Natural killer cell (primary cell): ENCODE data around the gene NCS1. TPM values are rescaled to one million over a fixed set of nuclear protein-coding genes. Genes with fewer than 3 reads are reported as not detected.

Source experiments
- ATAC-seq, 3 donors: fragments of 150-1000 bp in 2 of 3; fragments of 200-7000 bp in 1 of 3; cut with Tn5 transposase; 1 replicate in 1 of 3; 2 replicates in 2 of 3; pipeline ENCODE4 v1.10.0; 2021; ENCODE audit warnings: mild to moderate bottlenecking in 2 of 3, moderate library complexity in 2 of 3
- DNase-seq, 2 donors: peaks; one replicate each; pipeline versions ENCODE4 v3.0.0 to v3.0.0-alpha.2; 2013 to 2021; ENCODE audit warnings: mixed read lengths in 1 of 2
- H3K27ac ChIP-seq: one replicate; pipeline ENCODE4 v1.5.1; 2013; ENCODE audit warnings: mild to moderate bottlenecking, low read length
- H3K27me3 ChIP-seq: one replicate; pipeline ENCODE4 v1.6.1; 2013; ENCODE audit warnings: low read length; ENCODE audit not compliant: control insufficient read depth, insufficient read depth
- H3K36me3 ChIP-seq: one replicate; pipeline ENCODE4 v1.6.1; 2013; ENCODE audit warnings: low read length; ENCODE audit not compliant: control insufficient read depth, insufficient read depth
- H3K4me1 ChIP-seq: one replicate; pipeline ENCODE4 v1.6.1; 2013; ENCODE audit warnings: low read length; ENCODE audit not compliant: control insufficient read depth, insufficient read depth
- H3K4me3 ChIP-seq: one replicate; pipeline ENCODE4 v1.5.1; 2013; ENCODE audit warnings: low read length
- H3K9me3 ChIP-seq: one replicate; pipeline ENCODE4 v1.6.1; 2013; ENCODE audit warnings: low read length; ENCODE audit not compliant: control insufficient read depth, insufficient read depth
- H3K27ac Mint-ChIP-seq, 2 donors: one replicate each; pipeline ENCODE4 v1.8.0; 2022; ENCODE audit warnings: mild to moderate bottlenecking in 2 of 2, mixed read lengths in 2 of 2, moderate library complexity in 1 of 2
- H3K27me3 Mint-ChIP-seq, 2 donors: one replicate each; pipeline ENCODE4 v1.8.0; 2022; ENCODE audit warnings: low read depth in 2 of 2, mixed read lengths in 2 of 2
- H3K36me3 Mint-ChIP-seq: one replicate; pipeline ENCODE4 v1.8.0; 2022; ENCODE audit warnings: mixed read lengths
- H3K4me1 Mint-ChIP-seq, 2 donors: one replicate each; pipeline ENCODE4 v1.8.0; 2022; ENCODE audit warnings: mixed read lengths in 2 of 2
- H3K4me3 Mint-ChIP-seq: one replicate; pipeline ENCODE4 v1.8.0; 2022; ENCODE audit warnings: mild to moderate bottlenecking, moderate library complexity, mixed read lengths
- H3K9me3 Mint-ChIP-seq, 2 donors: one replicate each; pipeline ENCODE4 v1.8.0; 2022; ENCODE audit warnings: mixed read lengths in 2 of 2
- WGBS: methylation state at CpG from one replicate; pipeline ENCODE4 v1.1.7; 2013; ENCODE audit warnings: missing lambda C conversion rate; ENCODE audit not compliant: insufficient coverage; 5-methylcytosine and 5-hydroxymethylcytosine counted together
- intact Hi-C: fragments of 100-400 bp; cut with micrococcal nuclease; formaldehyde crosslinking; loops from one replicate; pipeline ENCODE4 v1.14.2; 2022
- total RNA-seq, 4 donors: library from RNA; stranded (reverse); fragments of 120-200 nt in 1 of 4; gene quantifications; one replicate each; pipeline versions ENCODE4 v1.2.3 to v1.2.4, GENCODE V29; 2013 to 2022
- TF ChIP-seq, protein P1 (sequence below): fragments of 200-600 bp; IDR thresholded peaks from one replicate; pipeline ENCODE4 v1.8.0; 2022; ENCODE audit warnings: antibody characterized with exemption

Gene NCS1
- total RNA-seq, 3 donors from 2014 or later (not counting 1 experiment from before 2014, with no cell fraction given): 1.4 to 2.4 (median 1.5) TPM

DNA sequence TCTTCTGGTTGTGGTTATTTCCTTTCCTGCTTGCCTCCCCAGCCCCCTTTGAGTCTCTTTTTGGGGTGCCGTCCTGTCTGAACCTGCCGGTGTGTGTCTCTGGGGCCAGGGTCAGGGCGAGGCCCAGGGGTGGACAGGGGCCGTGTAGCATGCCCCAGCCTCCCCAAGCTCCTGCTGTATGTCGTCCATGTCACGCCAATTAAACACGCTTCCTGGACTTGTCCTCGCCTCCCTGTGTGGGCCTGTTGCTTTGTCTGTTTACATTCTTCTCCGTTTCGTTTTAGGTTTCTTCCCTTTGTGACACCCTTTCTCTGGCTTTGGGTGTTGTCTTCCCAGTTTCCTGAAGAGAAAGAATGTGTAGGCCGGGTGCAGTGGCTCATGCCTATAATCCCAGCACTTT, 64.9 kb downstream of the NCS1 start:
- Mint-ChIP-seq H3K36me3 (no peaks in the 10 kb centered on the region), H3K4me3 (no peak overlapping the region), H3K27ac (no peak overlapping the region), H3K9me3 (no peaks in the 10 kb centered on the region), H3K27me3 (no peaks in the 10 kb centered on the region), H3K4me1 (peaks cover 11 to 15% of the 10 kb centered on the region in 2 donors)
- DNase-seq (no peak), ATAC-seq (no peak)
- Histone ChIP-seq H3K4me3 (no peak overlapping the region), H3K27ac (no peak overlapping the region), H3K36me3 (no peaks in the 10 kb centered on the region), H3K27me3 (no peaks in the 10 kb centered on the region), H3K4me1 (peaks cover 18% of the 10 kb centered on the region), H3K9me3 (no peaks in the 10 kb centered on the region)
- intact Hi-C loops: loop anchor here (10.0 kb wide), 1 partner anchor 62 kb away; the partner anchor contains the start of gene NCS1
- WGBS: 91% methylated on average over 11 of the region's 11 CpGs
- TF ChIP-seq, protein P1, sequence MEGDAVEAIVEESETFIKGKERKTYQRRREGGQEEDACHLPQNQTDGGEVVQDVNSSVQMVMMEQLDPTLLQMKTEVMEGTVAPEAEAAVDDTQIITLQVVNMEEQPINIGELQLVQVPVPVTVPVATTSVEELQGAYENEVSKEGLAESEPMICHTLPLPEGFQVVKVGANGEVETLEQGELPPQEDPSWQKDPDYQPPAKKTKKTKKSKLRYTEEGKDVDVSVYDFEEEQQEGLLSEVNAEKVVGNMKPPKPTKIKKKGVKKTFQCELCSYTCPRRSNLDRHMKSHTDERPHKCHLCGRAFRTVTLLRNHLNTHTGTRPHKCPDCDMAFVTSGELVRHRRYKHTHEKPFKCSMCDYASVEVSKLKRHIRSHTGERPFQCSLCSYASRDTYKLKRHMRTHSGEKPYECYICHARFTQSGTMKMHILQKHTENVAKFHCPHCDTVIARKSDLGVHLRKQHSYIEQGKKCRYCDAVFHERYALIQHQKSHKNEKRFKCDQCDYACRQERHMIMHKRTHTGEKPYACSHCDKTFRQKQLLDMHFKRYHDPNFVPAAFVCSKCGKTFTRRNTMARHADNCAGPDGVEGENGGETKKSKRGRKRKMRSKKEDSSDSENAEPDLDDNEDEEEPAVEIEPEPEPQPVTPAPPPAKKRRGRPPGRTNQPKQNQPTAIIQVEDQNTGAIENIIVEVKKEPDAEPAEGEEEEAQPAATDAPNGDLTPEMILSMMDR: no peak

DNA sequence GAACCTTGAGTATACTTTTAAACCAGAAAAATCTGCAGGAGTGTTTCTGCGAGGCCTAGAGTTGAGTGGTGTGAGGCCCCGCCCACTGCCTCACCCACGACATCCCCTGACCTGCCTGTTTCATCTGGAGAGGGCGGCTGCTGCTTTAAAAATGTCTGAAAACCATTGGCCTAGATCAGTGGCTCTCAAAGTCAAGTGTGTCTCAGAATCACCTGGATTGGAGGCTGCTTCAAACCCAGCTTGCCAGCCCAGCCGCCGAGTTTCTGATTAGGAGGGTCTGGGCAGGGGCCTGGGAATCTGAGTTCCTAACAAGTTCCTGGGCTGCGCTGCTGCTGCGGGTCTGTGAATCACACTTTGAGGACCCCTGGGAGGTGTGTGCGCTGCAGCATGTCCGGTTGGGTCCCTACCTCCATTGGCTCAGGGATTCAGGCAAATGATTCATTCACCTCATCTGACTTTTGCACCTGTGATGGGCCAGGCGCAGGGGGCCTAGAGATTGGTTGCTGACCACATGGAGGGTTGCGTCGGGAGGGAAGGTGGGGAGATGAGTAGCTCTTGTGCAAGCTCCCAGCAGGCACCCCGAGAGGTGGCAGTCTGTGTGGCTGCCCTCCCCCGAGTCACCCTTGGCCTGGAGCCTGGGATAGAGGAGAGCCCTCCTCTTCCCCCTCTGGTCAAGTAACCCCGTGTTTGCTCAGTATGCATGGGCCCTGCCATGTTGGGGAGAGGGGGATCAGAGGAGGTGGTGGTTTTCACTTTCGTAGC, 65.7 kb downstream of the NCS1 start:
- H3K4me1 ChIP-seq: peaks cover 21% of the 10 kb centered on the region
- no peaks in the 10 kb centered on the region for H3K27me3 ChIP-seq
- 79% methylated on average over 17 of the region's 17 CpGs for WGBS
- H3K4me3 Mint-ChIP-seq: no peak overlapping the region
- H3K27ac Mint-ChIP-seq: no peak overlapping the region
- no peaks in the 10 kb centered on the region for H3K36me3 Mint-ChIP-seq
- no peak overlapping the region for H3K27ac ChIP-seq
- H3K36me3 ChIP-seq: no peaks in the 10 kb centered on the region
- no peaks in the 10 kb centered on the region for H3K9me3 Mint-ChIP-seq
- intact Hi-C loops: loop anchor here (10.0 kb wide), 1 partner anchor 63 kb away; the partner anchor contains the start of gene NCS1
- DNase-seq: no peak
- no peak overlapping the region for H3K4me3 ChIP-seq
- H3K27me3 Mint-ChIP-seq: no peaks in the 10 kb centered on the region
- H3K4me1 Mint-ChIP-seq: peaks cover 16 to 20% of the 10 kb centered on the region in 2 donors
- no peaks in the 10 kb centered on the region for H3K9me3 ChIP-seq
- TF ChIP-seq, protein P1: no peak
- no peak for ATAC-seq

DNA sequence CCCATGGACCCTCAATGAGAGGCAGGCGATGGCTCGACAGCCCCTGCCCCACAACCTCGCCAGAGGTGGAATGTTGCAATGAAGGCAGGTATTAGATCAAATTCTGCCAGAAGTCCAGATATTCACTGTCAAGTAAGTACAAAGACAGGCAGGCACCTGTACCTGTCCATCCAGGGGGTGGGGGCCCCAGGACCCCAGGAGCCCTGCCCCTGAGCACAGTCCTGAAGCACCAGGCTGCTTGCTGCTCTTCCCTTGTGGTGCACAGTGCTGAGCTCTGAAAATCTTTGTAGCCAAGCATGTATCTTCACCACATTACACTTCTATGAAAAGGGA, 67.1 kb downstream of the NCS1 start:
- Mint-ChIP-seq H3K27me3 (no peaks in the 10 kb centered on the region), H3K27ac (no peak overlapping the region), H3K4me3 (no peak overlapping the region), H3K36me3 (no peaks in the 10 kb centered on the region), H3K4me1 (peaks cover 21 to 25% of the 10 kb centered on the region in 2 donors), H3K9me3 (no peaks in the 10 kb centered on the region)
- no peaks in the 10 kb centered on the region for H3K9me3 ChIP-seq
- H3K4me1 ChIP-seq: peaks cover 27% of the 10 kb centered on the region
- intact Hi-C loops: loop anchor here (10.0 kb wide), 1 partner anchor 65 kb away; the partner anchor contains the start of gene NCS1
- H3K4me3 ChIP-seq: no peak overlapping the region
- no peak overlapping the region for H3K27ac ChIP-seq
- H3K36me3 ChIP-seq: no peaks in the 10 kb centered on the region
- TF ChIP-seq, protein P1: no peak
- DNase-seq (no peak), ATAC-seq (no peak)
- H3K27me3 ChIP-seq: no peaks in the 10 kb centered on the region
- 97% methylated on average over 3 of the region's 3 CpGs for WGBS
